NK-92 treated with Interleukin-12 subunit alpha and Interleukin-12 subunit beta, amount 100 ng/mL, for 24 hours (cell line): ENCODE results near the gene NFATC4.

Source experiments
- DNase-seq: peaks from one replicate; lab custom pipeline; 2025; lab: John Stamatoyannopoulos, UW

The NFATC4 gene

GRCh38 chr14:24389226-24389848 lies 21.4 kb downstream of the NFATC4 start:
- DNase-seq = no peak

- DNase-seq = no peak
These were observed 22.9 kb downstream of the NFATC4 start for GRCh38 chr14:24390701-24391468.

GRCh38 chr14:24392325-24393091 lies 24.5 kb downstream of the NFATC4 start:
- no peak for DNase-seq

GRCh38 chr14:24394275-24394674 lies 26.3 kb downstream of the NFATC4 start:
- no peak for DNase-seq

DNA sequence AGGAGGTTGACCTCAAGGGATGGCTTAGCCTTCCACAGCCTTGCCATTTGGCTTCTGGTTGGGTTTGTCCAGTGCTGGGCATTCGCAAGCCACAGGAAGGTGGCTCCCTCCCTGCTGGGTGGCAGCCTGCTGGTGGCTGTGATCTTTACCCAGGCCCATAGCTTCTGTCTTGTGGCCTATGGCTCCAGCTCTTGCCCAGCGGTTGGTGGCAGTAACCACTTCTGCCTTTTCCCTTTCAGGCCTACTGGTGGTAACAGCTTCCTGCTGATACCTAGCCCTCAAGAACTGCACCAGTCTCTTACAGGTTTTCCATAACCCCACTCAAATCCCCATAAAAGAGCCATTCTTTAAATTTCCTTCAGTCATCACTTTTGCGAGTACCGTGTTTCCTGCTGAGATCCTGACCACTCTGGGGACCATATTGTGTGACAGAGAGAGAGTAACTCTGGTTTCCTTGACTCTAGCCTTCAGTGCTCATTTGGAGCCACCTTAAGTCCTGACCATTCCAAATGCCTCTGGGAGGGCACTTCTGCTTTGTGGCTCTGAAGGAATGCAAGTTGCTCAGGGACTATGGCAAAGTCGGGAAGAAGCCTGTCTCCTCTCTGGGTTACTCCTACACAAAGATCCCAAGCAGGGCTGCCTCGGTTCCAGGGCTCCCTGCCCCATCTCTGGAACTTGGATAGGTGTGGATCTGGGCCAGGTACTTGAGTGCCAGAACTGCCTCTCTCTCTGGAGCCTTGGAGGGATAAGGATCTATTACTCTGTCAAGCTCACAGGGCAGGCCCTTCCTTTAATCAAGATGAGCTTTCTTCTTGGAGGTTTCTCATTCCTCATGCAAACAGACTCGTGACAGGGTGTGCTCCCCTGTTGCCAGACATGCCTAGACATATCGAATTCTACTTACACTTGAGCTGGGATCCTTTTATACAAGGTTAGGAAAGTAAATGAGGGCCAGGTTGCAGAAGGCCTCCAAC lies 27.9 kb downstream of the NFATC4 start:
- DNase-seq = no peak

DNA sequence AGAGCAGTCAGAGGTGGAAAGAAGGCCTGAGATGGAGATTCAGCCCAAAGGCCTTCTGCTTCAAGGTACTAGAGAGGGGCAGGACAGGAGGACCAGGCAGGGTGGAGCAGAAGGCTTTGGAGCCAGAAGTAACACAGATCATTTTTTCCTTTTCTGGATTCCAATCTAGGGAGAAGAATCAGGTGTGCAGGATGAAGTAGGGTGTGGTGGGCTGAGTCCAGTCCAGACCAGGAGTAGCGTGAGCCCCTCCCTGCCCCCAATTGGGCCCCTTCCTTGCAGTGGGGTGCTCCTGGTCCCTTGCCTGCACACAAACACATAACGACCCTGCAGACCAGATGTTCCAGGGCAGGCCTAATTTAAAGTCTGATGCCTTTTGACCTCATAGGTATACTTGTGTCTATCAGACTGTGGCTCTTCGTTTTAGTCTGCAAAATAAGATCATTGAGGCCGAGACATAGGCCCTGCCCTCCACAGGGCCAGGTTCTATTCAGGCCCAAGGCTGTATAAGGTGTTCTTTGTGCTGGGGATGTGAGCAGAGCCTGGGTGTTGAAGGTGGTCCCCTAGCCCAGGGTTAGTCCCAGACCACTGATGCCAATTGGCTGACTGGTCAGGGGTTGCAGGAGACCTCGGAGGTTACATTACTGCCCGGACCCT lies 29.8 kb downstream of the NFATC4 start:
- DNase-seq = no peak

DNA sequence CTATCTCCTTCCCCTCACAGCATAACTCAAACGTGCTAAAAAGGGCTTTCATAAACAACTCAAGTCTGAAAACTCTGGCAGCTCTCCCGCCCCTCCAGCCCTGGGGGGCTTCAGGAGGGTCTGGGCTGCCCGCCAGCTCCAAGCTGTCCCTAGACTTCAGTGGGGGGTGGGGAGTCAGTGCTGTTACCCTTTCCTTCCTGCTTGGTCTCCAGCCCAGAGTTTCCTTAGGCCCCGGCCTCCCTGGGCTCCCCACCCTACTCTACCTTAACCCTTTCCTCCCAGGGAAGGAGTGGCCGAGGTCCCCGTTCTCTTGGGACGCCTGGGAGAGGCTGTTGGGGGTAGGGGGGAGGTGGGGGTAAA lies 30.3 kb downstream of the NFATC4 start:
- DNase-seq = no peak

DNA sequence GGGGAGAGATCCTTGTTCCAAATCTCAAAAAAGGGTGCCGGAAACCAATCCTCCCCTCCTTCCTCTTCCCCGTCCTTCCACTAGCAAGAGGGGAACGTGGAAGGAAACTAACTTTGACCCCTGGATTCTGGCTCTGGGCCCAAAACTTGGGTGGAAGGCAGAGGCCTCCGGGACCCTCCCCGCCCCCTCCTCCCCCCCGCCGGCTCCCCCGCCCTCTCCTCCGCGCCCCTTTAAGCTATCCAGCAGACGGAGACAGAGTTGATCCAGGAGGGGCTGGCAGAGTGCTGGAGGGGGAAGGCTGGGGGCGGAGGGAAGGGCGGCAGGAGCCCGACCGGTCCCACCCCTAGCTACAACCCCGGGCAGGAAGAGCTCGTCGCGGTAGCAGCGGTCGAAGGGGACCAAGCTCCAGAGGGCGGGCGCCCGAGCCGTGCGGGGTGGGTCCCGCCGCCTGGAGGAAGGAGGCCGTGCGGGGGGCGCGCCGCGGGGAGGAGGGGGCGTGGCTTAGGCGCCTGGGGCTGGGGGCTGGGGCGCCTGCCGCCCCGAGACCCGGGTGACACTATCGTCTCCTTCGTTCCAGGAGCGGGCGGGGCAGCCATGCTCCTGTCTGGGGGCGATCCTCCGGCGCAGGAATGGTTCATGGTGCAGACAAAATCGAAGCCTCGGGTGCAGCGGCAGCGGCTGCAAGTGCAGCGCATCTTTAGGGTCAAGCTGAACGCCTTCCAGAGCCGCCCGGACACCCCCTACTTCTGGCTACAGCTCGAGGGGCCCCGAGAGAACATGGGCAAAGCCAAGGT lies 30.9 kb downstream of the NFATC4 start, which contains the start of gene NYNRIN:
NYNRIN (plus strand) TSS at position 351 of the 794 bp plus-strand sequence; CDS start at position 595, 244 bp downstream.
- DNase-seq = no peak

DNA sequence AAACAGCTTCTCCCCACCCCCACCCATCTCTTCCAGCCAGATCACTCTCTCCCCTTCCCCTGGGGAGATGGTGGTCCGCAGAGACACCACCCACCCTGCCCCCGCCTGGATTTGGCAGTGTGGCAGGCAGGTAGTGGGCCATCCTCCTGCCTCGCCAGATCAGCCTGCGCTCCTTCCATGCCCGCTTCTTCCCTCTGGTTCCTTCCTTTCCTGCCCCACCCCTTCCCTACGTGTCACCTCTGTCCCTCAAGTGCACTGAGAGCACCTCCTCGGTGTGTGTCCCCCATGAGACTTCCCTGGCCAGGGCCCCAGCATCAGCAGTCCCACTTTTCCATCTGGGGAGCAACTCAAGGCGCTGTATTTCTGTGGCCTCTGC lies 31.5 kb downstream of the NFATC4 start:
- DNase-seq = no peak

GRCh38 chr14:24399999-24400718 lies 32.2 kb downstream of the NFATC4 start:
- DNase-seq = no peak

- no peak for DNase-seq
These were observed 34.1 kb downstream of the NFATC4 start for GRCh38 chr14:24401810-24402702.

DNA sequence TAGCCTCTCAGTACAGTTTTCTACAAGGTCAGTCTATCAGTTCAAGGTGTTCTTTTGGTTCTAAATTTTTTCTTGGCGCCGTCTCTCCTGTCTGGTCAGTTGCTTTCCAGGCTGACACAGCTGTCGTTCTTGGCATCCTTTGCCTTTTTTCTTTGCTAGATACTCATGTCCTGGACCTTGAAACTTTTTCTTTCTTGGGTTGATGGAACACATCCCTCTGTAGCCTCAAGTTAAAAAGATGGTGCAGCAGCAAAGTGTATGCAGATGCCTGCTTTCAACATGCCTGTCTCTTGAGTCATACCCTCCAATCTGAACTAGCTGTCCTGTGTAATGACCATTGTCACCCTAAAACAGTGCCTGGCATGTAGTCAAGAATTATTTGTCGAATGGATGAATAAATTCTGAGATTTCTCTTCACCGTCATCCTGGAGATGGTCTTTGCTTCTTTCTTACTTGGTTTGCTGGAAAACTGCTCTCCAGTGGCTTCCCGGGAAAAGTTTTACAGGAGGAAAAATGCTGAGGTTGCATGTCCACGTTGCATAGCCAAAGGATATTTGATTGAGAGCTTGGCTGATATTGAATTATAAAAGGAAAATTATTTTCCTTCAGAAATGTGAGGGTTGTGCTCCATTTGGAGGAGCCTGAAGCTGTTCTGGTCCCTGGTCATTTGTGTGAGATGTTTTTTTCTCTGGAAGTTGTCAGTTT lies 35.5 kb downstream of the NFATC4 start:
- no peak for DNase-seq

DNA sequence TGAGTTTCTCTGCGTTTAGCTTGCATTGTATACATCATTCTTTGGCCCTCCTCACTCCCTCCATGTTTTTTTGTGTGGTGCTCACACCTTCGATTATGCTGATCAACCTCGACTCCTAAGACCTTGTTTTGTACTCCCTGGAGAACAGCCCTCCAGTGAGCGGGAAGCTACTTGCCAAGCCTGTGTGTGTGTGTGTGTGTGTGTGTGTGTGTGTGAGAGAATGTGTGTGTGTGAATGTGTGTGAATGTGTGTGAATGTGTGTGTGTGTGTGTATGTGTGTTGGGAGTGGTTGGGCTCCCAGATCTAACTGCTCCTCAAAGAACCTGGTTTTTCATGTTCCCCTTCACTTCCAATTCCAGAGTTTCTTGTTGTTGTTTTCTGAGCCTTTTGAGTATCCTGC lies 36.8 kb downstream of the NFATC4 start:
- no peak for DNase-seq

DNA sequence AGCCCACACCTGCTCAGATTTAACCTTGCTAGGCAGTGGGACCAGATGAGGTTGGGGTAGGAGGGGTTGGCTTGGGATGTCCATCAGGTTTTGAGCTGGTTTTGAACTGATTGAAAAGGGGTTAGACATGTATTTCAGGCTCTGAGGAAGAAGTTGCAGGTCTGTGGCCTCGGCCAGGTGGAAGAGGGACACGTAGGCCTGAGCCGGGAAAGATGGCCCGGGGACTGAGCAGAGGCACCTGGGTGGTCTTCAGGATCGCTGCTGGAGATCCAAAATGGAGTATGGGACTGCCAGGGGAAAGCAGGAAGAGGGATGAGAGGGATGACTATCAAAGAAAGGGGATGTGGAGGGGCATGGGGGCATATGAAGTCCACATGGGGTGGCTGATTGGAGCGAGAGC lies 38.4 kb downstream of the NFATC4 start:
- no peak for DNase-seq

GRCh38 chr14:24407608-24408325 lies 39.8 kb downstream of the NFATC4 start:
- no peak for DNase-seq

GRCh38 chr14:24408764-24409163 lies 40.8 kb downstream of the NFATC4 start:
- no peak for DNase-seq

DNA sequence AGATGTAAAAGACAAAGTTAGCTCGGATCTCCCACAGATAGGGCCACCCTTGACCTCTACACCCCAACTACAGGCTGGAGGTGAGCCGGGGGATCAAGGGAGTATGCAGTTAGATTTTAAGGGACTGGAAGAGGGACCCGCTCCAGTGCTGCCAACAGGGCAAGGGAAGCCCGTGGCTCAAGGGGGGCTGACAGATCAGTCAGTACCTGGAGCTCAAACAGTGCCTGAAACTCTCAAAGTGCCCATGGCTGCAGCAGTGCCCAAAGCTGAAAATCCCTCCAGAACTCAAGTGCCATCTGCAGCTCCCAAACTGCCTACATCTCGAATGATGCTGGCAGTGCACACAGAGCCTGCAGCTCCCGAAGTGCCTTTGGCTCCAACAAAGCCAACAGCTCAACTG lies 41.2 kb downstream of the NFATC4 start:
- no peak for DNase-seq
